ENCODE results near the gene NAV2. TPM values are rescaled to one million over a fixed set of nuclear protein-coding genes. Genes with fewer than 3 reads are reported as not detected.

Gene NAV2
- polyA plus RNA-seq, 2 donors, result 4.3 to 9.7 TPM

GRCh38 chr11:19827399-19828135 is 114.9 kb downstream of the NAV2 start:
- Histone ChIP-seq H3K36me3 (ENCODE audit: control insufficient read depth in 2 of 2, insufficient read depth in 2 of 2, low read length in 1 of 2) (no peaks in the 10 kb centered on the region), H3K4me3 (ENCODE audit: low read depth in 1 of 2, low read length in 2 of 2) (no peak overlapping the region), H3K27me3 (ENCODE audit: control insufficient read depth in 1 of 2, insufficient read depth in 2 of 2, low read length in 2 of 2) (no peaks in the 10 kb centered on the region), H3K9me3 (ENCODE audit: control insufficient read depth in 2 of 2, insufficient read depth in 1 of 2, low read depth in 1 of 2, low read length in 1 of 2) (no peaks in the 10 kb centered on the region), H3K4me1 (ENCODE audit: control insufficient read depth in 2 of 2, insufficient read depth in 2 of 2, low read length in 1 of 2) (peaks cover 3 to 12% of the 10 kb centered on the region in 2 donors), H3K27ac (ENCODE audit: low read depth in 2 of 2, low read length in 1 of 2) (no peak overlapping the region)
- WGBS, 2 donors, result 52 to 62% methylated on average over 12 of the region's 12 CpGs

GRCh38 chr11:19828382-19829108 is 115.9 kb downstream of the NAV2 start:
- Histone ChIP-seq H3K4me3 (ENCODE audit: low read depth in 1 of 2, low read length in 2 of 2) (no peak overlapping the region), H3K4me1 (ENCODE audit: control insufficient read depth in 2 of 2, insufficient read depth in 2 of 2, low read length in 1 of 2) (peaks cover 3 to 12% of the 10 kb centered on the region in 2 donors), H3K9me3 (ENCODE audit: control insufficient read depth in 2 of 2, insufficient read depth in 1 of 2, low read depth in 1 of 2, low read length in 1 of 2) (peaks cover 1 to 3% of the 10 kb centered on the region in 2 donors), H3K27ac (ENCODE audit: low read depth in 2 of 2, low read length in 1 of 2) (no peak overlapping the region), H3K27me3 (ENCODE audit: control insufficient read depth in 1 of 2, insufficient read depth in 2 of 2, low read length in 2 of 2) (no peaks in the 10 kb centered on the region), H3K36me3 (ENCODE audit: control insufficient read depth in 2 of 2, insufficient read depth in 2 of 2, low read length in 1 of 2) (peaks cover 0 to 3% of the 10 kb centered on the region in 2 donors)
- WGBS, 2 donors, result 53 to 68% methylated on average over 12 of the region's 12 CpGs

- no peak overlapping the region for H3K27ac ChIP-seq (ENCODE audit: low read depth in 2 of 2, low read length in 1 of 2)
- peaks cover 2 to 3% of the 10 kb centered on the region in 2 donors for H3K9me3 ChIP-seq (ENCODE audit: control insufficient read depth in 2 of 2, insufficient read depth in 1 of 2, low read depth in 1 of 2, low read length in 1 of 2)
- H3K27me3 ChIP-seq (ENCODE audit: control insufficient read depth in 1 of 2, insufficient read depth in 2 of 2, low read length in 2 of 2), result no peaks in the 10 kb centered on the region
- peaks cover 0 to 3% of the 10 kb centered on the region in 2 donors for H3K36me3 ChIP-seq (ENCODE audit: control insufficient read depth in 2 of 2, insufficient read depth in 2 of 2, low read length in 1 of 2)
- no peak overlapping the region for H3K4me3 ChIP-seq (ENCODE audit: low read depth in 1 of 2, low read length in 2 of 2)
- peaks cover 3 to 12% of the 10 kb centered on the region in 2 donors for H3K4me1 ChIP-seq (ENCODE audit: control insufficient read depth in 2 of 2, insufficient read depth in 2 of 2, low read length in 1 of 2)
- 29 to 35% methylated on average over 7 of the region's 7 CpGs for WGBS, 2 donors
These were observed 116.6 kb downstream of the NAV2 start for GRCh38 chr11:19829109-19829837.

- Histone ChIP-seq H3K4me1 (ENCODE audit: control insufficient read depth in 2 of 2, insufficient read depth in 2 of 2, low read length in 1 of 2) (peaks cover 2 to 12% of the 10 kb centered on the region in 2 donors), H3K27me3 (ENCODE audit: control insufficient read depth in 1 of 2, insufficient read depth in 2 of 2, low read length in 2 of 2) (no peaks in the 10 kb centered on the region), H3K4me3 (ENCODE audit: low read depth in 1 of 2, low read length in 2 of 2) (no peak overlapping the region), H3K9me3 (ENCODE audit: control insufficient read depth in 2 of 2, insufficient read depth in 1 of 2, low read depth in 1 of 2, low read length in 1 of 2) (peaks cover 2 to 3% of the 10 kb centered on the region in 2 donors), H3K36me3 (ENCODE audit: control insufficient read depth in 2 of 2, insufficient read depth in 2 of 2, low read length in 1 of 2) (peaks cover 0 to 6% of the 10 kb centered on the region in 2 donors), H3K27ac (ENCODE audit: low read depth in 2 of 2, low read length in 1 of 2) (no peak overlapping the region)
- WGBS, 2 donors, result 87 to 89% methylated on average over 12 of the region's 12 CpGs
These were observed 119.6 kb downstream of the NAV2 start for GRCh38 chr11:19832086-19832750.

GRCh38 chr11:19832901-19833300 is 120.3 kb downstream of the NAV2 start:
- Histone ChIP-seq H3K27ac (ENCODE audit: low read depth in 2 of 2, low read length in 1 of 2) (no peak overlapping the region), H3K36me3 (ENCODE audit: control insufficient read depth in 2 of 2, insufficient read depth in 2 of 2, low read length in 1 of 2) (peaks cover 0 to 6% of the 10 kb centered on the region in 2 donors), H3K4me3 (ENCODE audit: low read depth in 1 of 2, low read length in 2 of 2) (no peak overlapping the region), H3K4me1 (ENCODE audit: control insufficient read depth in 2 of 2, insufficient read depth in 2 of 2, low read length in 1 of 2) (peaks cover 2 to 10% of the 10 kb centered on the region in 2 donors), H3K27me3 (ENCODE audit: control insufficient read depth in 1 of 2, insufficient read depth in 2 of 2, low read length in 2 of 2) (no peaks in the 10 kb centered on the region), H3K9me3 (ENCODE audit: control insufficient read depth in 2 of 2, insufficient read depth in 1 of 2, low read depth in 1 of 2, low read length in 1 of 2) (peaks cover 2 to 3% of the 10 kb centered on the region in 2 donors)
- WGBS, 2 donors, result 54 to 69% methylated on average over 3 of the region's 3 CpGs

GRCh38 chr11:19834771-19835170 is 122.1 kb downstream of the NAV2 start:
- no peaks in the 10 kb centered on the region for H3K27me3 ChIP-seq (ENCODE audit: control insufficient read depth in 1 of 2, insufficient read depth in 2 of 2, low read length in 2 of 2)
- peaks cover 0 to 6% of the 10 kb centered on the region in 2 donors for H3K36me3 ChIP-seq (ENCODE audit: control insufficient read depth in 2 of 2, insufficient read depth in 2 of 2, low read length in 1 of 2)
- H3K4me3 ChIP-seq (ENCODE audit: low read depth in 1 of 2, low read length in 2 of 2), result no peak overlapping the region
- no peak overlapping the region for H3K27ac ChIP-seq (ENCODE audit: low read depth in 2 of 2, low read length in 1 of 2)
- peaks cover 0 to 2% of the 10 kb centered on the region in 2 donors for H3K4me1 ChIP-seq (ENCODE audit: control insufficient read depth in 2 of 2, insufficient read depth in 2 of 2, low read length in 1 of 2)
- H3K9me3 ChIP-seq (ENCODE audit: control insufficient read depth in 2 of 2, insufficient read depth in 1 of 2, low read depth in 1 of 2, low read length in 1 of 2), result peaks cover 2 to 3% of the 10 kb centered on the region in 2 donors

- WGBS, 2 donors, result 95 to 96% methylated on average over 2 of the region's 2 CpGs
- H3K27me3 ChIP-seq (ENCODE audit: control insufficient read depth in 1 of 2, insufficient read depth in 2 of 2, low read length in 2 of 2), result no peaks in the 10 kb centered on the region
- H3K4me3 ChIP-seq (ENCODE audit: low read depth in 1 of 2, low read length in 2 of 2), result no peak overlapping the region
- H3K4me1 ChIP-seq (ENCODE audit: control insufficient read depth in 2 of 2, insufficient read depth in 2 of 2, low read length in 1 of 2), result no peaks in the 10 kb centered on the region
- peaks cover 0 to 6% of the 10 kb centered on the region in 2 donors for H3K36me3 ChIP-seq (ENCODE audit: control insufficient read depth in 2 of 2, insufficient read depth in 2 of 2, low read length in 1 of 2)
- H3K27ac ChIP-seq (ENCODE audit: low read depth in 2 of 2, low read length in 1 of 2), result no peak overlapping the region
- H3K9me3 ChIP-seq (ENCODE audit: control insufficient read depth in 2 of 2, insufficient read depth in 1 of 2, low read depth in 1 of 2, low read length in 1 of 2), result peaks cover 2 to 3% of the 10 kb centered on the region in 2 donors
These were observed 124.0 kb downstream of the NAV2 start for GRCh38 chr11:19836666-19837065.

GRCh38 chr11:19838994-19839768 is 126.5 kb downstream of the NAV2 start:
- Histone ChIP-seq H3K27me3 (ENCODE audit: control insufficient read depth in 1 of 2, insufficient read depth in 2 of 2, low read length in 2 of 2) (no peaks in the 10 kb centered on the region), H3K9me3 (ENCODE audit: control insufficient read depth in 2 of 2, insufficient read depth in 1 of 2, low read depth in 1 of 2, low read length in 1 of 2) (no peaks in the 10 kb centered on the region), H3K36me3 (ENCODE audit: control insufficient read depth in 2 of 2, insufficient read depth in 2 of 2, low read length in 1 of 2) (peaks cover 0 to 3% of the 10 kb centered on the region in 2 donors), H3K4me3 (ENCODE audit: low read depth in 1 of 2, low read length in 2 of 2) (no peak overlapping the region), H3K4me1 (ENCODE audit: control insufficient read depth in 2 of 2, insufficient read depth in 2 of 2, low read length in 1 of 2) (no peaks in the 10 kb centered on the region), H3K27ac (ENCODE audit: low read depth in 2 of 2, low read length in 1 of 2) (no peak overlapping the region)
- 80 to 84% methylated on average over 4 of the region's 4 CpGs for WGBS, 2 donors

Data from esophagus (tissue), 2 donors.